ENCODE data around the gene LRRTM2.
"Not testable (repeated sequence)": the region's sequence is repeated elsewhere in the genome, so short reads cannot be mapped to it uniquely, and the experiment has no call there.

The LRRTM2 gene

GRCh38 chr5:138841531-138841930 is 33.6 kb downstream of the LRRTM2 start:
- no peaks in the 10 kb centered on the region for H3K4me1 ChIP-seq (ENCODE audit: control insufficient read depth, insufficient read depth, low read length, poor library complexity, severe bottlenecking)
- H3K36me3 ChIP-seq (ENCODE audit: control insufficient read depth, insufficient read depth, low read length) = peaks cover 27% of the 10 kb centered on the region
- no CpG with 5 or more reads among the region's 2 CpGs for WGBS, 2 experiments (ENCODE audit: insufficient coverage in 2 of 2)
- H3K27ac ChIP-seq (ENCODE audit: low read depth, low read length, severe bottlenecking) = no peak overlapping the region
- H3K4me3 ChIP-seq (ENCODE audit: extremely low read depth, insufficient read depth, low read length, poor library complexity, severe bottlenecking) = no peak overlapping the region
- H3K9me3 ChIP-seq (ENCODE audit: control insufficient read depth, low read length) = no peaks in the 10 kb centered on the region

GRCh38 chr5:138840103-138840502 is 35.0 kb downstream of the LRRTM2 start:
- H3K4me1 ChIP-seq (ENCODE audit: control insufficient read depth, insufficient read depth, low read length, poor library complexity, severe bottlenecking) = no peaks in the 10 kb centered on the region
- H3K4me3 ChIP-seq (ENCODE audit: extremely low read depth, insufficient read depth, low read length, poor library complexity, severe bottlenecking) = no peak overlapping the region
- WGBS, 2 experiments (ENCODE audit: insufficient coverage in 2 of 2) = 100% methylated on average over 1 of the region's 3 CpGs; no CpG with 5 or more reads in 1 of the 2 experiments
- H3K27ac ChIP-seq (ENCODE audit: low read depth, low read length, severe bottlenecking) = no peak overlapping the region
- H3K36me3 ChIP-seq (ENCODE audit: control insufficient read depth, insufficient read depth, low read length) = peaks cover 23% of the 10 kb centered on the region
- H3K9me3 ChIP-seq (ENCODE audit: control insufficient read depth, low read length) = no peaks in the 10 kb centered on the region

- no peaks in the 10 kb centered on the region for H3K4me1 ChIP-seq (ENCODE audit: control insufficient read depth, insufficient read depth, low read length, poor library complexity, severe bottlenecking)
- no peaks in the 10 kb centered on the region for H3K9me3 ChIP-seq (ENCODE audit: control insufficient read depth, low read length)
- no peak overlapping the region for H3K27ac ChIP-seq (ENCODE audit: low read depth, low read length, severe bottlenecking)
- H3K36me3 ChIP-seq (ENCODE audit: control insufficient read depth, insufficient read depth, low read length) = peaks cover 30% of the 10 kb centered on the region
- 100% methylated on average over 1 of the region's 4 CpGs; no CpG with 5 or more reads in 1 of the 2 experiments for WGBS, 2 experiments (ENCODE audit: insufficient coverage in 2 of 2)
- H3K4me3 ChIP-seq (ENCODE audit: extremely low read depth, insufficient read depth, low read length, poor library complexity, severe bottlenecking) = no peak overlapping the region
Observed at GRCh38 chr5:138837160-138837559, 38.0 kb downstream of the LRRTM2 start.

- H3K27ac ChIP-seq (ENCODE audit: low read depth, low read length, severe bottlenecking); H3K9me3 ChIP-seq (ENCODE audit: control insufficient read depth, low read length); H3K4me3 ChIP-seq (ENCODE audit: extremely low read depth, insufficient read depth, low read length, poor library complexity, severe bottlenecking); H3K4me1 ChIP-seq (ENCODE audit: control insufficient read depth, insufficient read depth, low read length, poor library complexity, severe bottlenecking): not testable (repeated sequence)
- WGBS, 2 experiments (ENCODE audit: insufficient coverage in 2 of 2) = 91 to 96% methylated on average over 5 to 6 of the region's 6 CpGs
- H3K36me3 ChIP-seq (ENCODE audit: control insufficient read depth, insufficient read depth, low read length) = peaks cover 28% of the 10 kb centered on the region
Observed at GRCh38 chr5:138834853-138835252, 40.3 kb downstream of the LRRTM2 start.

GRCh38 chr5:138833726-138834480 is 41.2 kb downstream of the LRRTM2 start:
- H3K4me1 ChIP-seq (ENCODE audit: control insufficient read depth, insufficient read depth, low read length, poor library complexity, severe bottlenecking) = no peaks in the 10 kb centered on the region
- no peaks in the 10 kb centered on the region for H3K9me3 ChIP-seq (ENCODE audit: control insufficient read depth, low read length)
- WGBS, 2 experiments (ENCODE audit: insufficient coverage in 2 of 2) = 0 to 17% methylated on average over 1 of the region's 3 CpGs
- peaks cover 35% of the 10 kb centered on the region for H3K36me3 ChIP-seq (ENCODE audit: control insufficient read depth, insufficient read depth, low read length)
- no peak overlapping the region for H3K27ac ChIP-seq (ENCODE audit: low read depth, low read length, severe bottlenecking)
- H3K4me3 ChIP-seq (ENCODE audit: extremely low read depth, insufficient read depth, low read length, poor library complexity, severe bottlenecking) = no peak overlapping the region

GRCh38 chr5:138833080-138833479 is 42.1 kb downstream of the LRRTM2 start:
- Histone ChIP-seq H3K36me3 (ENCODE audit: control insufficient read depth, insufficient read depth, low read length) (peaks cover 42% of the 10 kb centered on the region), H3K9me3 (ENCODE audit: control insufficient read depth, low read length) (no peaks in the 10 kb centered on the region), H3K4me3 (ENCODE audit: extremely low read depth, insufficient read depth, low read length, poor library complexity, severe bottlenecking) (no peak overlapping the region), H3K4me1 (ENCODE audit: control insufficient read depth, insufficient read depth, low read length, poor library complexity, severe bottlenecking) (no peaks in the 10 kb centered on the region), H3K27ac (ENCODE audit: low read depth, low read length, severe bottlenecking) (no peak overlapping the region)
- WGBS, 2 experiments (ENCODE audit: insufficient coverage in 2 of 2) = 46 to 67% methylated on average over 2 of the region's 2 CpGs

- no peak overlapping the region for H3K4me3 ChIP-seq (ENCODE audit: extremely low read depth, insufficient read depth, low read length, poor library complexity, severe bottlenecking)
- no peaks in the 10 kb centered on the region for H3K9me3 ChIP-seq (ENCODE audit: control insufficient read depth, low read length)
- H3K4me1 ChIP-seq (ENCODE audit: control insufficient read depth, insufficient read depth, low read length, poor library complexity, severe bottlenecking) = no peaks in the 10 kb centered on the region
- no peak overlapping the region for H3K27ac ChIP-seq (ENCODE audit: low read depth, low read length, severe bottlenecking)
- WGBS, 2 experiments (ENCODE audit: insufficient coverage in 2 of 2) = 100% methylated on average over 1 of the region's 2 CpGs
- H3K36me3 ChIP-seq (ENCODE audit: control insufficient read depth, insufficient read depth, low read length) = peaks cover 51% of the 10 kb centered on the region
Observed at GRCh38 chr5:138832218-138832617, 42.9 kb downstream of the LRRTM2 start.

- no peak overlapping the region for H3K4me3 ChIP-seq (ENCODE audit: extremely low read depth, insufficient read depth, low read length, poor library complexity, severe bottlenecking)
- H3K36me3 ChIP-seq (ENCODE audit: control insufficient read depth, insufficient read depth, low read length) = peaks cover 56% of the 10 kb centered on the region
- H3K4me1 ChIP-seq (ENCODE audit: control insufficient read depth, insufficient read depth, low read length, poor library complexity, severe bottlenecking) = no peaks in the 10 kb centered on the region
- no peak overlapping the region for H3K27ac ChIP-seq (ENCODE audit: low read depth, low read length, severe bottlenecking)
- no peaks in the 10 kb centered on the region for H3K9me3 ChIP-seq (ENCODE audit: control insufficient read depth, low read length)
Observed at GRCh38 chr5:138831703-138832102, 43.4 kb downstream of the LRRTM2 start.

- WGBS, 2 experiments (ENCODE audit: insufficient coverage in 2 of 2) = 95 to 100% methylated on average over 3 of the region's 3 CpGs
- Histone ChIP-seq H3K27ac (ENCODE audit: low read depth, low read length, severe bottlenecking) (no peak overlapping the region), H3K36me3 (ENCODE audit: control insufficient read depth, insufficient read depth, low read length) (peaks cover 64% of the 10 kb centered on the region), H3K4me1 (ENCODE audit: control insufficient read depth, insufficient read depth, low read length, poor library complexity, severe bottlenecking) (peaks cover under 1% of the 10 kb centered on the region), H3K9me3 (ENCODE audit: control insufficient read depth, low read length) (no peaks in the 10 kb centered on the region), H3K4me3 (ENCODE audit: extremely low read depth, insufficient read depth, low read length, poor library complexity, severe bottlenecking) (no peak overlapping the region)
Observed at GRCh38 chr5:138829341-138829740, 45.8 kb downstream of the LRRTM2 start.

- 100% methylated on average over 1 of the region's 4 CpGs for WGBS, 2 experiments (ENCODE audit: insufficient coverage in 2 of 2)
- no peak overlapping the region for H3K27ac ChIP-seq (ENCODE audit: low read depth, low read length, severe bottlenecking)
- no peak overlapping the region for H3K4me3 ChIP-seq (ENCODE audit: extremely low read depth, insufficient read depth, low read length, poor library complexity, severe bottlenecking)
- peaks cover 60% of the 10 kb centered on the region for H3K36me3 ChIP-seq (ENCODE audit: control insufficient read depth, insufficient read depth, low read length)
- peaks cover 4% of the 10 kb centered on the region for H3K4me1 ChIP-seq (ENCODE audit: control insufficient read depth, insufficient read depth, low read length, poor library complexity, severe bottlenecking)
- H3K9me3 ChIP-seq (ENCODE audit: control insufficient read depth, low read length) = no peaks in the 10 kb centered on the region
Observed at GRCh38 chr5:138828556-138828955, 46.6 kb downstream of the LRRTM2 start.

All from mesodermal cell (in vitro differentiated cells).